ENCODE data around the gene REEP5. TPM values are rescaled to one million over a fixed set of nuclear protein-coding genes. Genes with fewer than 3 reads are reported as not detected.
A peak's percentile ranks its signal among the peaks of the same experiment; 100 is the strongest.

Gene REEP5
- polyA plus RNA-seq, 2 donors = 25.4 to 36.8 TPM

DNA sequence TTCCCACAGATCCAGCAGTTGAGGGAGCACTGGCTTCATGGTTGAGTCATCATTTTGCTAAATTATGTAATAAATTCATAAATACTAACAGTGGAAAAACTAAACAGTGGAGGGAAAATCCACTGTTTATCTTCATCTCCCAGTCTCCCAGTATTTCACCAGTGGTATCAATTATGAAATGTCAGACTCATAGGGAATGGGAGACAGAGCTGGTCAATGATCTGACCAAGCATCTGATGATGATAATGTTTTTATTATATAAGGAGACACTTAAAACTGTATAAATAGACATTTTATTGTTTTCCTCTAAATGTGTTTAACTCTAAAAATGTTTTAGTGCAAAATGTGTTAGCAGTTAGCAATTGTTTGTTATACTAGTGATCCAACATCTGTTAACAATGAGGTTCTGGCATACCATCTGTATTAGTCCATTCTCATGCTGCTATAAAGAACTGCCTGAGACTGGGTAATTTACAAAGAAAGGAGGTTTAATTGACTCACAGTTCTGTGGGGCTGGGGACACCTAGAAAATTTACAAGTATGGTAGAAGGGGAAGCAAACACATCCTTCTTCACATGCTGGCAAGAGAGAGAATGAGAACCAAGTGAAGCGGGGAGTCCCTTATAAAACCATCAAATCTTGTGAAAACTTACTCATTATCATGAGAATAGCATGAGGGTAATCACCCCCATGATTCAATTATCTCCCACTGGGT is 11.8 kb upstream of the REEP5 start:
- WGBS, 2 donors = 72 to 94% methylated on average over 1 of the region's 1 CpG
- H3K27ac ChIP-seq (ENCODE audit: low read depth in 2 of 2, low read length in 1 of 2) = no peak overlapping the region
- H3K9me3 ChIP-seq (ENCODE audit: control insufficient read depth in 2 of 2, insufficient read depth in 1 of 2, low read depth in 1 of 2, low read length in 1 of 2) = no peaks in the 10 kb centered on the region
- H3K27me3 ChIP-seq (ENCODE audit: control insufficient read depth in 1 of 2, insufficient read depth in 2 of 2, low read length in 2 of 2) = no peaks in the 10 kb centered on the region
- H3K36me3 ChIP-seq (ENCODE audit: control insufficient read depth in 2 of 2, insufficient read depth in 2 of 2, low read length in 1 of 2) = no peaks in the 10 kb centered on the region
- H3K4me3 ChIP-seq (ENCODE audit: low read depth in 1 of 2, low read length in 2 of 2) = no peak overlapping the region
- H3K4me1 ChIP-seq (ENCODE audit: control insufficient read depth in 2 of 2, insufficient read depth in 2 of 2, low read length in 1 of 2) = no peaks in the 10 kb centered on the region

DNA sequence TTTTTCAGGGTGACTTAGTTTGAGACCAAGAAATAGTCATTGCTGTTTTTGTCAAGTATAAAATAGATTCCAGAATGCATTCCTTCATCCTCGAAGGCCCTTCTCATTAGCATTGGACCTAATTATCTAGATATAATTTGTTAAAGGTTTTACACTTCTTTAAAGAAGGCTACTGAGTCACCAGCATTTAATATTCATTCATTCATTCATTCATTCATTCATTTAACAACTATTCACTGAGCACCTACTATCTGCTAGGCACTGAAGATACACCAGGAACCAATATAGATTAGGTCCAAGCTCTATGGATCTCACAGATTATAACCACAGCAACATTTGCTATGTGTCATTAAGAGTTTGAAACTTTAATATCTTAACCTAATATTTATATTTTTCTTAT is 11.1 kb upstream of the REEP5 start:
- H3K27me3 ChIP-seq (ENCODE audit: control insufficient read depth in 1 of 2, insufficient read depth in 2 of 2, low read length in 2 of 2) = no peaks in the 10 kb centered on the region
- no peak overlapping the region for H3K27ac ChIP-seq (ENCODE audit: low read depth in 2 of 2, low read length in 1 of 2)
- no peaks in the 10 kb centered on the region for H3K36me3 ChIP-seq (ENCODE audit: control insufficient read depth in 2 of 2, insufficient read depth in 2 of 2, low read length in 1 of 2)
- no peak overlapping the region for H3K4me3 ChIP-seq (ENCODE audit: low read depth in 1 of 2, low read length in 2 of 2)
- H3K9me3 ChIP-seq (ENCODE audit: control insufficient read depth in 2 of 2, insufficient read depth in 1 of 2, low read depth in 1 of 2, low read length in 1 of 2) = no peaks in the 10 kb centered on the region
- 79% methylated on average over 1 of the region's 1 CpG for WGBS, 2 donors
- H3K4me1 ChIP-seq (ENCODE audit: control insufficient read depth in 2 of 2, insufficient read depth in 2 of 2, low read length in 1 of 2) = no peaks in the 10 kb centered on the region

DNA sequence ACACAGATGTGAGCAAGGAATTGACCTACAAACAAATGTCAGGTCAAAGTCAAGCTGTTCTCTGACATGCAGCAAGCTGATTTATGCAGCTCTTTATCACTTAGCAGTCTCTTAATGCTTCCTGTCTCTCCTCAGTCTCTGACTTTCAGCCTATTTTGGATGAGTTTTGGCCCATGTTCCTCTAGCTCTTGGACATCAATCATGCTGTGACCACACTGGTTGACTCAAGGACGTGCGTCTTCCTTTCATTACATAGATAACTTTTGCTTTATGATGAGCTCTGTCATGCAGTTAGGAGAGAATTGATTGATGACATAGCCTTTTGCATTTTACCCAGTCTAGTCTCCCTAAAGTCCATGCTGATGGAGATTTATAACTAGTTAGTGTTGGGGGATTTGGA is 9.4 kb upstream of the REEP5 start:
- Histone ChIP-seq H3K36me3 (ENCODE audit: control insufficient read depth in 2 of 2, insufficient read depth in 2 of 2, low read length in 1 of 2) (no peaks in the 10 kb centered on the region), H3K4me1 (ENCODE audit: control insufficient read depth in 2 of 2, insufficient read depth in 2 of 2, low read length in 1 of 2) (no peaks in the 10 kb centered on the region), H3K27ac (ENCODE audit: low read depth in 2 of 2, low read length in 1 of 2) (no peak overlapping the region), H3K9me3 (ENCODE audit: control insufficient read depth in 2 of 2, insufficient read depth in 1 of 2, low read depth in 1 of 2, low read length in 1 of 2) (no peaks in the 10 kb centered on the region), H3K4me3 (ENCODE audit: low read depth in 1 of 2, low read length in 2 of 2) (no peak overlapping the region), H3K27me3 (ENCODE audit: control insufficient read depth in 1 of 2, insufficient read depth in 2 of 2, low read length in 2 of 2) (no peaks in the 10 kb centered on the region)
- 61 to 67% methylated on average over 2 of the region's 2 CpGs for WGBS, 2 donors

DNA sequence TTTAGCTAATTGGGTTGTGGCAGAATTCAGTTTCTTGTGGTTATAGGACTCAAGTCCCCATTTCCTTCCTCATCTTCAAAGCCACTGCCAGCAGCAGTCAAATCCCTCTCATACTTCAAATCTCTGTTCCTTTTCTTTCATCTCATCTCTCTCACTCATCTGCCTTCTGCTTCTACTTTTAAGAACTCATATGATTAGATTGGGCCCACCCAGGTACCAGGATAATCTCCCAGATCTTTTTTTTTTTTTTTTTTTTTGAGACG is 8.0 kb upstream of the REEP5 start:
- no peak overlapping the region for H3K4me3 ChIP-seq (ENCODE audit: low read depth in 1 of 2, low read length in 2 of 2)
- no peaks in the 10 kb centered on the region for H3K36me3 ChIP-seq (ENCODE audit: control insufficient read depth in 2 of 2, insufficient read depth in 2 of 2, low read length in 1 of 2)
- no peaks in the 10 kb centered on the region for H3K4me1 ChIP-seq (ENCODE audit: control insufficient read depth in 2 of 2, insufficient read depth in 2 of 2, low read length in 1 of 2)
- WGBS, 2 donors = 80 to 81% methylated on average over 1 of the region's 1 CpG
- no peaks in the 10 kb centered on the region for H3K27me3 ChIP-seq (ENCODE audit: control insufficient read depth in 1 of 2, insufficient read depth in 2 of 2, low read length in 2 of 2)
- no peaks in the 10 kb centered on the region for H3K9me3 ChIP-seq (ENCODE audit: control insufficient read depth in 2 of 2, insufficient read depth in 1 of 2, low read depth in 1 of 2, low read length in 1 of 2)
- no peak overlapping the region for H3K27ac ChIP-seq (ENCODE audit: low read depth in 2 of 2, low read length in 1 of 2)

DNA sequence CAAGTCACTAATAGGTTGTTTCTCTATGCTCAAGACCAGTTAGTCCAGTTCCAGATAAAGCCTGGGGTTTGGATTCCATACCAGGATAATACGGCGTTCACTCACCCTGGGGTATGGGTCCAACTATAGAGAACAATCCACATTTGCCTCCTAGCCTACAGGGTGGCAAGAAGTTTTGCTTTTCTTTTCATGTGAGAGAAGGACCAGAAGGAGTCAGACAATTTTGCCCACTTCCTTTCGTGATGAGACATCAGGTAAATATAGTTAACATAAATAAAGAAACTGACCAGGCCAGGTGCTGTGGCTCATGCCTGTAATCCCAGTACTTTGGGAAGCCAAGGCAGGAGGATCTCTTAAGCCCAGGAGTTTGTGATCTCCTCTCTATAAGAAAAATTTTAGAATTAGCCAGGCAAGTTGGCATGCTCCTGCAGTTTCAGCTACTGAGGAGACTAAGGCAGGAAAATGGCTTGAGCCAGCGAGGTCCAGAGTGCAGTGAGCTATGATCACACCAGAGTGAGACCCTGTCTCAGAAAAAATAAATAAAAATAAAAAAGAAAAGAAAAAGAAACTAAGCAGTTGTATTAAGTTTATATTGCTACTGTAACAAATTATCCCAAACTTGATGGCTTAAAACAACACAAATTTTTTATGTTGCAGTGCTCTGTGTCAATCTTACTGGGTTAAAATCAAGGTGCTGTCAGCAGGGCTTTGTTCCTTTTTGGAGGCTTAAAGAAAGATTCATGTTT is 7.5 kb upstream of the REEP5 start:
- WGBS, 2 donors = 72 to 80% methylated on average over 4 of the region's 4 CpGs
- Histone ChIP-seq H3K27me3 (ENCODE audit: control insufficient read depth in 1 of 2, insufficient read depth in 2 of 2, low read length in 2 of 2) (no peaks in the 10 kb centered on the region), H3K4me1 (ENCODE audit: control insufficient read depth in 2 of 2, insufficient read depth in 2 of 2, low read length in 1 of 2) (no peaks in the 10 kb centered on the region), H3K9me3 (ENCODE audit: control insufficient read depth in 2 of 2, insufficient read depth in 1 of 2, low read depth in 1 of 2, low read length in 1 of 2) (no peaks in the 10 kb centered on the region), H3K36me3 (ENCODE audit: control insufficient read depth in 2 of 2, insufficient read depth in 2 of 2, low read length in 1 of 2) (no peaks in the 10 kb centered on the region), H3K4me3 (ENCODE audit: low read depth in 1 of 2, low read length in 2 of 2) (no peak overlapping the region), H3K27ac (ENCODE audit: low read depth in 2 of 2, low read length in 1 of 2) (no peak overlapping the region)

DNA sequence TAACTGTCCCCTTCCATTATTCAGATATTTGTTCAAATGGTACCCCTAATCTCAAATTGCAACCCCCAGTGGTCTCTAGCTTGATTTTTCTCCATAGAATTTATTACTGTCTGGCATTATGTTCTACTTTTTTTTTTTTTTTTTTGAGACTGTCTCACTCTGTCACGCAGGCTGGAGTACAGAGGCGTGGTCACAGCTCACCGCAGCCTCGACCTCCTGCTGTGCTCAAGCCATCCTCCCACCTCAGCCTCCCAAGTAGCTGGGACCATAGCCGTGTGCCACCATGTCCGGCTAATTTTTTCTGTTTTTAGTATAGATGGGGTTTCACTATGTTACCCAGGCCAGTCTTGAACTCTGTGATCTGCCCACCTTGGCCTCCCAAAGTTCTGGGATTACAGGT is 2.0 kb upstream of the REEP5 start:
- H3K4me3 ChIP-seq (ENCODE audit: low read depth in 1 of 2, low read length in 2 of 2) = no peak overlapping the region
- no peaks in the 10 kb centered on the region for H3K36me3 ChIP-seq (ENCODE audit: control insufficient read depth in 2 of 2, insufficient read depth in 2 of 2, low read length in 1 of 2)
- H3K27ac ChIP-seq (ENCODE audit: low read depth in 2 of 2, low read length in 1 of 2) = no peak overlapping the region
- WGBS, 2 donors = 81 to 94% methylated on average over 6 of the region's 6 CpGs
- H3K4me1 ChIP-seq (ENCODE audit: control insufficient read depth in 2 of 2, insufficient read depth in 2 of 2, low read length in 1 of 2) = peaks cover 0 to 2% of the 10 kb centered on the region in 2 donors
- no peaks in the 10 kb centered on the region for H3K9me3 ChIP-seq (ENCODE audit: control insufficient read depth in 2 of 2, insufficient read depth in 1 of 2, low read depth in 1 of 2, low read length in 1 of 2)
- no peaks in the 10 kb centered on the region for H3K27me3 ChIP-seq (ENCODE audit: control insufficient read depth in 1 of 2, insufficient read depth in 2 of 2, low read length in 2 of 2)

DNA sequence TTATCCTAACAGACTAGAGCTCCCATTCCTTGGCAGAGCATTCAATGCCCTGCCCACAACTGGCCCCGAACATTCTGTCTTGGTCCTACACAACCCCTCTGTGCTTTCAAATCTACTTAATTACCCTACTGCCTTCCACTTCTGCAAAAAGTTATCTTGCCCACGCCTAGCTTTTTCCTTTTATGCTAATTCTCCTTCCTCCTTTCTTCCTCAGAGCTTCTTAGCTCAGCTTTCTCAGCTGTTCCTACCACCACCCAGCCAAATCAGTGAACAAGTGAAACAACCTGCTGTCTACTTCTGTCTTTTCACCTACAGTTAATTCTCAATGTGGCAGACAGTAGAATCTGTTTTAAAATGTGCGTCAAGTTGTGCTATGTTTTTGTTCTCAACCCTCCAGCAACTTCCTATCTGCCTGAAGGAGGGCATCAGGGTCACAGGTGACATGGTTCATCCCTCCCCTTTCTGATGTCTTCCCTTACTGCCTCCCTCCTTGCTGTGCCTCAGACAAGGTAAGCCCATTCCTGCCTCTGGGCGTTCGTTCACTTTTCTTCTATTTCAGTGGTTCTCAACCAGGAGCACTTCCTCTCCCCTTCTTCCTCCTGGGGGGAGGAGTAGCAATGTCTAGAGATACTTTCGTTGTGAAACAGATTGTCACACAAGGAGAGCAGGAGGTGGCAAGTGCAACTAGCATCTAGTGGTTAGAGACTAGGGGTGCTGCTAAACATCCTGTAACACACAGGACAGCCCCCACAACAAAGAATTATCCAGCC is 1.3 kb upstream of the REEP5 start:
- no peak overlapping the region for H3K4me3 ChIP-seq (ENCODE audit: low read depth in 1 of 2, low read length in 2 of 2)

DNA sequence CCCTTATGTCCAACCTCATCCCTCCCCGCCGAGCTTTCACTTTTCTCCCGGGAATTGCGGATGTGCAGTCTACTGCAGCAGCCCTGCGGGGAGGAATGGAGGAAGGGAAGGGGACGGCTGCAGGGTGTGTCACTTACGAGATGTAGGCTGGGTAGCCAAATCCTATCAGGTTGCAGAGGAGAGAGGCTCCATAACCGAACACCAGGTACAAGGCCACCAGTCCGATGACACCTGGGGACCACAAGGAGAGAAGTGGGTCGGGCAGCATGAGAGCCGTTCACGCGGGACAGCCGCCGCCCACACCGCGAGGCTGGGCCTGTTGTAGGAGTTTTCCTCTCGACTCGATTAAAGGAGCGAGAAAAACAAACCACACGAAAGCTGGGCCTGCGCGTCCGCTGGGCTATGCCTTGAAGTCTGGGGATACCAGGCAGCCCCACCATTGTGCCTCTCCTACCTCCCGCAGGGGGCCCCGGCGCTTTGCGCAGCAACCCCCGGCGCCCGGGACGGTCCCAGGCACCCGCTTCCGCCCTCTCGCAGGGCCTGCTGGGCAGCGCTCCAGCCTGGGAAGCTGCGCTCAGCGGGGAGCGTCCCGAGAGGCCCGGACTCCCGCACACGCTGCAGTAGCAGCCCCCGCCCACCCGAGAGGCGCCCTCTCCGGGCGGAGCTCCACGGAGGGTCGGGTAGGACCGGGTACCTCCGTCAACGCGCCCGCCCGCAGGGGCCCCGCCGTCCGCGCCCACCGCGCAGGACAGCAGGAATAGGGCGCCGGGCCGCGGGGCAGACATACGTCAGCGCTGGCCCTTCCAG is 798 bp downstream of the REEP5 start:
- H3K27me3 ChIP-seq (ENCODE audit: control insufficient read depth in 1 of 2, insufficient read depth in 2 of 2, low read length in 2 of 2) = no peaks in the 10 kb centered on the region
- H3K36me3 ChIP-seq (ENCODE audit: control insufficient read depth in 2 of 2, insufficient read depth in 2 of 2, low read length in 1 of 2) = peaks cover 3% of the 10 kb centered on the region in 2 donors
- no peaks in the 10 kb centered on the region for H3K9me3 ChIP-seq (ENCODE audit: control insufficient read depth in 2 of 2, insufficient read depth in 1 of 2, low read depth in 1 of 2, low read length in 1 of 2)
- H3K4me3 ChIP-seq (ENCODE audit: low read depth in 1 of 2, low read length in 2 of 2) = peak overlapping the region; percentile 70 to 89
- peaks cover 2 to 5% of the 10 kb centered on the region in 2 donors for H3K4me1 ChIP-seq (ENCODE audit: control insufficient read depth in 2 of 2, insufficient read depth in 2 of 2, low read length in 1 of 2)
- WGBS, 2 donors = 0% methylated on average over 41 to 68 of the region's 68 CpGs
- peak overlapping the region; percentile 90 to 96 for H3K27ac ChIP-seq (ENCODE audit: low read depth in 2 of 2, low read length in 1 of 2)

More for the DNA sequence above, 1.3 kb upstream of the REEP5 start:
- H3K27me3 ChIP-seq (ENCODE audit: control insufficient read depth in 1 of 2, insufficient read depth in 2 of 2, low read length in 2 of 2) = no peaks in the 10 kb centered on the region
- WGBS, 2 donors = 57 to 58% methylated on average over 6 of the region's 6 CpGs
- H3K27ac ChIP-seq (ENCODE audit: low read depth in 2 of 2, low read length in 1 of 2) = peak overlapping the region in 1 of 2 donors; percentile 37
- H3K4me1 ChIP-seq (ENCODE audit: control insufficient read depth in 2 of 2, insufficient read depth in 2 of 2, low read length in 1 of 2) = peaks cover 2 to 3% of the 10 kb centered on the region in 2 donors
- no peaks in the 10 kb centered on the region for H3K9me3 ChIP-seq (ENCODE audit: control insufficient read depth in 2 of 2, insufficient read depth in 1 of 2, low read depth in 1 of 2, low read length in 1 of 2)
- H3K36me3 ChIP-seq (ENCODE audit: control insufficient read depth in 2 of 2, insufficient read depth in 2 of 2, low read length in 1 of 2) = peaks cover 0 to 3% of the 10 kb centered on the region in 2 donors

DNA sequence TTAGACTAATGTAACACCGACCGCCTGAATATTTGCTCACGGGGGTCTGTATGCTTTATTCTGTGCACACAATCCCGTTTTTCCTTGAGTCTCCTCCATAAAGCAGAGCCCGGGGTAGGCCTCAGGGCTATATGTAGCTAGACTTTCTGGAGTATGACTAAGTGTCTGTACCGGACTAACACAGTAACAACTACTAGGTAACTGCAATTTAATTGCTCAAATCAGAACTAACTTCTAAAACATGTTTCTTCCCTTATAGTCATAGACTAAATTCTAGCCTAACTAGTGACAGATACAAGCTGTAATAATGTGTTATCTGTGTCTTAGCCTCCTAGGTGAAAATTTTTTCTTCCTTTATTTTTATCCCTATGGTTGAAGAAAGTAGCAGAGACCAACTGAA is 2.1 kb downstream of the REEP5 start:
- H3K27ac ChIP-seq (ENCODE audit: low read depth in 2 of 2, low read length in 1 of 2) = no peak overlapping the region
- H3K4me3 ChIP-seq (ENCODE audit: low read depth in 1 of 2, low read length in 2 of 2) = no peak overlapping the region
- H3K27me3 ChIP-seq (ENCODE audit: control insufficient read depth in 1 of 2, insufficient read depth in 2 of 2, low read length in 2 of 2) = no peaks in the 10 kb centered on the region
- WGBS, 2 donors = 86 to 88% methylated on average over 6 of the region's 6 CpGs
- H3K9me3 ChIP-seq (ENCODE audit: control insufficient read depth in 2 of 2, insufficient read depth in 1 of 2, low read depth in 1 of 2, low read length in 1 of 2) = no peaks in the 10 kb centered on the region
- H3K4me1 ChIP-seq (ENCODE audit: control insufficient read depth in 2 of 2, insufficient read depth in 2 of 2, low read length in 1 of 2) = peaks cover 2 to 5% of the 10 kb centered on the region in 2 donors
- H3K36me3 ChIP-seq (ENCODE audit: control insufficient read depth in 2 of 2, insufficient read depth in 2 of 2, low read length in 1 of 2) = peaks cover 3% of the 10 kb centered on the region in 2 donors
